Measurements from ENCODE around the gene ZNF324B. TPM values are rescaled to one million over a fixed set of nuclear protein-coding genes. Genes with fewer than 3 reads are reported as not detected.
"Not testable (repeated sequence)": the region's sequence is repeated elsewhere in the genome, so short reads cannot be mapped to it uniquely, and the experiment has no call there.

ZNF324B gene
- 12.2 and 14.2 TPM in 2 replicates for total RNA-seq (2012; rRNA removed)

DNA sequence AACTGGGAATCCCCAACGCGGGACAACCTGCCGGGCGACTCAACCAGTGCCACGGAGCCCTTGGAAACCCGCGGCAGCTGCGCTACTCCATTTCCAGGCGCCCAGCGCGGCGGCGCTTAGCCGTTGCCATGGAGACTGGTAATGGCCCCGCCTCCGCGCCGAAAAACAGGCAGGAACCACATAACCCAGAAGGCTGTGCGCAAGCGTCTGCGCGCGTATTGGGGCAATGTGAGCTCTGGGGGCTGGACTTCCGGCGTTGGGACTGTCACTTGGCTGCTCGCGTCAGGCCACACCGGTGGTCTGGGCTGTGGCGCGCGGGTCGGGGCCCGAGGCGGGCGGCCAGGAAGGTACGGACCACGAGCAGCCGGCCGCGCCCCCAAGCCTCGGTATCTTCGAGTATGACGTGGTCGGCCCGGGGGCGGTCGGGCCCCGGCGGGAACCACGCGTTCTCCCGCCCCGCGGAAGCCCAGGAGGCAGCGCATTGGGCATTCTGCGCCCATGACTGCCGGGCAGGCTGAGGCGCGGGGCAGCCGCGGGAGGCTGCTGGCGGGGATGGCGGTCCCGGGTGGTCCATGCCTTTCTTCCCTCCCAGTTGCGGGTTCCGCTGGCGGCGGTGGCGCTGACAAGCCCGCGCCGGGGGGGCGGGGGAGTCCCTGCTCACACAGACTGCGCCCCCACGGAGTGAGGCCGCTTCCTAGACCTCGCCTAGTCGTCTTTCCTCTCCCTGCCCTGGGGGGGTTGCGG is at the start of gene ZNF324B:
TSS of gene ZNF324B (plus strand) at position 265 of the 744 bp plus-strand sequence. CDS start 2,080 bp downstream, outside the sequence.
- Histone ChIP-seq H3K4me3 (ENCODE audit: low read length) (peak within 1 kb of the TSS; percentile 92), H3K27me3 (ENCODE audit: control insufficient read depth, insufficient read depth, low read length) (no peaks in the 10 kb centered on the region), H3K4me1 (ENCODE audit: control insufficient read depth, insufficient read depth, low read length) (peaks cover 5% of the 10 kb centered on the region), H3K36me3 (ENCODE audit: insufficient read depth, low read length) (peaks cover 2% of the 10 kb centered on the region), H3K4me2 (ENCODE audit: low read length) (peak within 1 kb of the TSS; percentile 91), H3K9me3 (replicated peaks; ENCODE audit: low read length) (no peaks in the 10 kb centered on the region), H3K9ac (ENCODE audit: low read depth, low read length) (peak within 1 kb of the TSS; percentile 79)

DNA sequence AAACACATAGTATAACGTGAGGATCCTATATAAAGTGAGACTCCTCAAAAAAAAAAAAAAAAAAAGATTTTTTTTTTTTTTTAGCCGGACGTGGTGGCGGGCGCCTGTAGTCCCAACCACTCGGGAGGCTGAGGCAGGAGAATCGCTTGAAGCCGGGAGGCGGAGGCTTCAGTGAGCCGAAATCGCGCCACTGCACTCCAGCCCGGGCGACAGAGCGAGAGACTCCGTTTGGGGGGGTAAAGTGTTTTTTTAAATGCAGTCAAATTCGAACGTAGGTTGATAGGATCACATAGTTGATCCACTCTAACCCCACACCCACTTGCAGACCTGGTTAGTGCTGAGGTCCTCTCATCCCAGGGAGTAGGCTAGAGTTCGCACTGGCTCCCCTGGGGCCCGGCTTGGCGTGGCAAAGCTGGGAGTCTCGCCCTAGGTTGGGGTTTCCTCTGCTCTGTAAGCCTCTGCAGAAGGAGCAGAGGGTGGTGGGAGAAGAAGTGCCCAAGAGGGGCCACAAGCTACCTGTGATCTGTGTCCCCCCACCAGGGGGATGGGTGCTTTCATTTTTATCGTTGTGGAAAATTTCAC is 49.5 kb upstream of the ZNF324B start:
- H3K36me3 ChIP-seq (ENCODE audit: insufficient read depth, low read length) = no peaks in the 10 kb centered on the region
- peaks cover 14% of the 10 kb centered on the region for H3K4me1 ChIP-seq (ENCODE audit: control insufficient read depth, insufficient read depth, low read length)
- H3K4me3 ChIP-seq (ENCODE audit: low read length) = peak overlapping the region; percentile 78
- peak overlapping the region; percentile 88 for H3K4me2 ChIP-seq (ENCODE audit: low read length)
- peak overlapping the region; percentile 64 for H3K9ac ChIP-seq (ENCODE audit: low read depth, low read length)
- H3K27me3 ChIP-seq (ENCODE audit: control insufficient read depth, insufficient read depth, low read length) = no peaks in the 10 kb centered on the region
- no peaks in the 10 kb centered on the region for H3K9me3 ChIP-seq (replicated peaks; ENCODE audit: low read length)

DNA sequence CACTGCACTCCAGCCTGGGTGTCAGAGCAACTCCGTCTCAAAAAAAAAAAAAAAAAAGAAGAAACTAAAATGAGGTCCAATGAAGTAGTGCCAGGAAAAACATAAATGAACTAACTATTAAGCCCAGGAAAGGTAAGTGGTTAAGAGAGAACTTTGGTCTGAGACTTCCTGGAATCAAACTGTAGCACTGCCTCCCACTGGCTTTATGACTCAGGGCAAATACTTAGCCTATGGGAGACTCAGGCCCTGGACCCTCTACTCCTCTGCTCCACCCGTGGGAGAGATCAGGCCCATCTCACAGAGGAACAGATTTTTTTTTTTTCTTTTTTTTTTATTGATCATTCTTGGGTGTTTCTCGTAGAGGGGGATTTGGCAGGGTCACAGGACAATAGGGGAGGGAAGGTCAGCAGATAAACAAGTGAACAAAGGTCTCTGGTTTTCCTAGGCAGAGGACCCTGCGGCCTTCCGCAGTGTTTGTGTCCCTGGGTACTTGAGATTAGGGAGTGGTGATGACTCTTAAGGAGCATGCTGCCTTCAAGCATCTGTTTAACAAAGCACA is 47.4 kb upstream of the ZNF324B start:
- H3K4me2 ChIP-seq (ENCODE audit: low read length); H3K36me3 ChIP-seq (ENCODE audit: insufficient read depth, low read length); H3K4me3 ChIP-seq (ENCODE audit: low read length); H3K9ac ChIP-seq (ENCODE audit: low read depth, low read length); H3K27me3 ChIP-seq (ENCODE audit: control insufficient read depth, insufficient read depth, low read length); H3K9me3 ChIP-seq (replicated peaks; ENCODE audit: low read length): not testable (repeated sequence)
- peaks cover 23% of the 10 kb centered on the region for H3K4me1 ChIP-seq (ENCODE audit: control insufficient read depth, insufficient read depth, low read length)

DNA sequence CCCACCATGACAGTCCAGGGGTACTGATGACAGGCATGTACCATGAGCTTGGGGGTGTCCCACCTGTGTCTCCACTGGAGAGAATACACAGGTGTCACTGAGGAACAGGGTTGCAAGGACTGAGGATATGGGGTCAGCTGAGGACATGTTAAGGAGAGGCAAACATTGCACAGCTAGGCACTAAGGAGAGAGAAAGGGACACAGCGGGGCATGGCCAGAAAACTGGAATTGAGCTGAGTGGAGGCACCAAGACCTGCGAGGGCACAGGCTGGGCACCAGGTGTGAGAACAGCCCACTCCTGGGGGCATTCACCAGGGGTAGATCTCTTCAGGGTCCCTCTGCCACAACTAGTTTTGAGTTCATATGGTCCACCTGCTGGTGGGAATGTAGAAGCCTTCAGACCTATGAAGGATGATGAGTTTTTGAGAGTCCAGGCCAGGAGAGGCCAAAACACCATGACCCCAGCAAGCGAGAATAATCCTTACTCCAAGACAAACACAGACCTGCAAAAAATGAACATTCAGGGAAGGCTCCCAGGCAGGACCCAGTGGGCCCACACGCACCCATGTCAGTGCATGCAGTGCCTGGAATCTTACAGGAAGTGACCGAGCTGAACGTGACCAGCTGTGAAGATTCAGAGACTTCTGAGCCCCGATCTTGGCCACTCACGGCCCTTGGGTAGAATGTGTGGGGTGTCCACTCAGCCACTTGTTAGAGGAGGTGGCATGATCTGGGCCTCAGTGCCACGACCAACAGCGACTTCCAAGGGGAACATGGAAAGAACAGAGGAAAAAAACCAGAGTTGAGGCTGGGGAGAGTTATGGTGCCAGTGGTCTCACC is 44.4 kb upstream of the ZNF324B start:
- peaks cover 21% of the 10 kb centered on the region for H3K4me1 ChIP-seq (ENCODE audit: control insufficient read depth, insufficient read depth, low read length)
- H3K9ac ChIP-seq (ENCODE audit: low read depth, low read length) = peak overlapping the region; percentile 98
- no peaks in the 10 kb centered on the region for H3K27me3 ChIP-seq (ENCODE audit: control insufficient read depth, insufficient read depth, low read length)
- no peaks in the 10 kb centered on the region for H3K36me3 ChIP-seq (ENCODE audit: insufficient read depth, low read length)
- no peaks in the 10 kb centered on the region for H3K9me3 ChIP-seq (replicated peaks; ENCODE audit: low read length)
- H3K4me2 ChIP-seq (ENCODE audit: low read length) = peak overlapping the region; percentile 97
- H3K4me3 ChIP-seq (ENCODE audit: low read length) = peak overlapping the region; percentile 100

DNA sequence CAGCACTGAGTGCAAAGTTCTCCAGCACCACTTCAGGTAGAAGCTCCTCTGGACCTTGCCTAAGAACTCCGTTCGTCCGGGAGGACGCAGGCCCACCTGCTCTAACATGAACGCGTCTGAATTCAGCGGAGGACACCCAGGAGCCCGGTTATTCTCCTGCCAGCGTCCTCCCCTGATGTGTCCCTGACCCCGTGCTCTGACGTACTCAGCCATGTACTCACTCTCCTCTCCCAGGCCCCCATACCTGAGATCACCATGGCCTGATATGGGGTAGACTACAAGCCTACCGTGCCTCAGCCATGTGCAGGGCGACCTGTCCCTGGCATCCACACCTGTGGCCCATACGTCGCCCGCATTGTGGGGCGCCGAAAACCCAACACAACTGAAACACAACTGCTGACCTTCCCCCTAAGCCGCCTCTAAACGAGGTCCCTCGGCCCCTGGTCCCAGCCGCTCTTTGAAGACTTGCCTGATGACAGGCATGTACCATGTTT is 43.7 kb upstream of the ZNF324B start:
- peak overlapping the region; percentile 100 for H3K4me3 ChIP-seq (ENCODE audit: low read length)

DNA sequence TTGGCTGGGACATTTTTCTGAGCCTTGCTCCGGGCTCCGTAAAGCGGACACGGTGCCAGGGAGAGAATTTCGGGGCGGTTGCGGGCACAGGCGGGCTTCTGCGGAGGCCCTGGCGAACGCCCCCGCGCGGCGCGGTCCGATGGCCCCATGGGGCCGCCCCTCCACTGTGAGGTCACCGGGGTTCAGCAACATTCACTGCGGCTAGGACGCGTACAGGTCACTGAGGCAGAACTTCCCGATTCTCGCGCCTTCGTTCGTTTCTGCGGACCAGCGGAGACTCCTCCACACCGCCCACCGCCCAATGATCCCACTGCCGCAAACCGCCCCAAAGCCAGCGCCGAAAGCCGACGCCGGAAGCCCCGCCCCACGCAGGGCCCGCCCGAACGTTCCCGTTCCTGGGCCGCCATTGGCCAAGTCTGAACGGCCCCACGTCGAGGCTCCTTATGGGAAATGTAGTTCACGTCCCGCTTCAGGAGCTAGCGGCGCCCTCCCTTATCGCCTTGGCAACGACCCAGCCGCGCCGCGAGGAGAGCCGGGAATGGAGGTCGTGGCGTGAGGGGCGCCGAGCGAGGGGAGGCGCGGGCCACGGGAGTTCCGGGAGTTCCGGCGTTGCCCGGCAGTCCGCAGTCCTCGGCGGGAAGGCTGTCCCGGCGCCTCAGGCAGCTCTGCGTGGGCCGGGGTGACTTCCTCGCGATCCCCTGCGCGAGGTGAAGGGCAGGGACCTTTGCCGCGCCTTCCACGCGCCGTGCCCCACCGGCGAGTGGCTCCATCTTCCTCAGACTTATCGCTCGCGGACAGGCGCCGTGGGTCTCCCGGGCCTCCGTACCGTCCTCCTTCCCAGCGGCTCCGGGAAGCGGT is 43.0 kb upstream of the ZNF324B start, which contains the start of gene ZNF584:
TSS of gene ZNF584 (plus strand) at position 498 of the 858 bp plus-strand sequence. CDS start 499 bp downstream, outside the sequence.
- peaks cover 4% of the 10 kb centered on the region for H3K36me3 ChIP-seq (ENCODE audit: insufficient read depth, low read length)

More for the DNA sequence above, 43.7 kb upstream of the ZNF324B start:
- Histone ChIP-seq H3K4me1 (ENCODE audit: control insufficient read depth, insufficient read depth, low read length) (peaks cover 18% of the 10 kb centered on the region), H3K9ac (ENCODE audit: low read depth, low read length) (peak overlapping the region; percentile 98), H3K27me3 (ENCODE audit: control insufficient read depth, insufficient read depth, low read length) (no peaks in the 10 kb centered on the region), H3K4me2 (ENCODE audit: low read length) (peak overlapping the region; percentile 97), H3K9me3 (replicated peaks; ENCODE audit: low read length) (no peaks in the 10 kb centered on the region), H3K36me3 (ENCODE audit: insufficient read depth, low read length) (peaks cover 4% of the 10 kb centered on the region)

DNA sequence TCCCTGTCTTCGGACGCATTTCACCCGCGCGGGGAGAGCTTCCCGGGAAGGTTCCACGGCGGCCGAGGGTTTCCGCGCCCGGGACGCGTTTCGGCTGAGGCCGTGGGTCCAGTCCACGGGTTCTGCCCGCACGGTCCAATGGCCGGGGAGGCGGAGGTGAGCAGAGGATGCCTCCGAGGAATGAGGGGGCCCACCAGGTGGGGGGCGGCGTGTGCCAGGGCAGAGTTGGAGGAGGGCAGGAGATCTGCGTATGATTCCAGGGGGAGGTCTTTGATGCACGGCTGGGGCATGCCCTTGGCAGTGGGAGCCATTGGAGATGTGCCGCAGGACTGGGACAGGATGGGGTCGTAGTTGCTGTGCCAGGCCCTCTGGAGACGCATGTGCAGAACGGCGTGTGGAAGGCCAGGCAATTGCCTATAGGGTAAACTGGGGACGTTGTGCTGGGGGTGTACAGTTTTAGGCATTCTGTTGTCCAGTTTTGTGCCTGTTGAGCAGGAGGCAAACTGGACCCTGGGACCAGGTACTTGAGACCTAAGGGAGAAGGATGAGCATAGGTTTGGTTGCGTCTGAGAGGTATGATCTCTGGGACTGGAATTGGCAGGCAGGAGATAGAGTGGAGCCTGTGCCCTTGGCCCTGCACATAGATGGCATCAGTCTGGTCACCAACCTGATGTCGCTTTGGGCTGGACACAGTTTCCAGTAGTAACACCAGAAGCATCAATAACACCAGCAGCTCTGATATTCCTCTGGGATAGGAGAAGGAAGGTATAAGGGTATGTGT is 42.2 kb upstream of the ZNF324B start:
- H3K9me3 ChIP-seq (replicated peaks; ENCODE audit: low read length) = no peaks in the 10 kb centered on the region
- H3K36me3 ChIP-seq (ENCODE audit: insufficient read depth, low read length) = peaks cover 4% of the 10 kb centered on the region
- H3K4me1 ChIP-seq (ENCODE audit: control insufficient read depth, insufficient read depth, low read length) = peaks cover 18% of the 10 kb centered on the region
- H3K9ac ChIP-seq (ENCODE audit: low read depth, low read length) = peak overlapping the region; percentile 98
- H3K27me3 ChIP-seq (ENCODE audit: control insufficient read depth, insufficient read depth, low read length) = no peaks in the 10 kb centered on the region
- peak overlapping the region; percentile 100 for H3K4me3 ChIP-seq (ENCODE audit: low read length)
- peak overlapping the region; percentile 97 for H3K4me2 ChIP-seq (ENCODE audit: low read length)

More for the DNA sequence above, 43.0 kb upstream of the ZNF324B start, which contains the start of gene ZNF584:
- H3K4me2 ChIP-seq (ENCODE audit: low read length) = peak within 1 kb of the TSS; percentile 97
- H3K9ac ChIP-seq (ENCODE audit: low read depth, low read length) = peak within 1 kb of the TSS; percentile 98
- peak within 1 kb of the TSS; percentile 100 for H3K4me3 ChIP-seq (ENCODE audit: low read length)
- H3K27me3 ChIP-seq (ENCODE audit: control insufficient read depth, insufficient read depth, low read length) = no peaks in the 10 kb centered on the region
- H3K4me1 ChIP-seq (ENCODE audit: control insufficient read depth, insufficient read depth, low read length) = peaks cover 18% of the 10 kb centered on the region
- H3K9me3 ChIP-seq (replicated peaks; ENCODE audit: low read length) = no peaks in the 10 kb centered on the region

DNA sequence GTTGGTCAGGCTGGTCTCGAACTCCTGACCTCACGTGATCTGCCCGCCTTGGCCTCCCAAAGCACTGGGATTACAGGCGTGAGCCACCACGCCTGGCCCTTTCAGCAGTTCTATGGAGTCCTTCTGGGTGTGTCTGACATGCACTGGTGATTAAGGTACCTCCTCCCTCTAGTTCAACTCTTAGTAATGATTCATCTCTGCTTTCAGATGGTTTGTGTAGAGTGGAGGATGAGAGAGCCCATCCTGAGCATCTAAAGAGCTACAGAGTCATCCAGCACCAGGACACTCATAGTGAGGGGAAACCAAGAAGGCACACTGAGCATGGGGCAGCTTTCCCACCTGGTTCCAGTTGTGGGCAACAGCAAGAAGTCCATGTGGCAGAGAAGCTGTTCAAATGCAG is 34.8 kb upstream of the ZNF324B start:
- no peak overlapping the region for H3K4me2 ChIP-seq (ENCODE audit: low read length)
- H3K9me3 ChIP-seq (replicated peaks; ENCODE audit: low read length) = peaks cover 11% of the 10 kb centered on the region
- no peaks in the 10 kb centered on the region for H3K4me1 ChIP-seq (ENCODE audit: control insufficient read depth, insufficient read depth, low read length)
- no peaks in the 10 kb centered on the region for H3K27me3 ChIP-seq (ENCODE audit: control insufficient read depth, insufficient read depth, low read length)
- no peak overlapping the region for H3K4me3 ChIP-seq (ENCODE audit: low read length)
- H3K9ac ChIP-seq (ENCODE audit: low read depth, low read length) = no peak overlapping the region
- H3K36me3 ChIP-seq (ENCODE audit: insufficient read depth, low read length) = peaks cover 45% of the 10 kb centered on the region

DNA sequence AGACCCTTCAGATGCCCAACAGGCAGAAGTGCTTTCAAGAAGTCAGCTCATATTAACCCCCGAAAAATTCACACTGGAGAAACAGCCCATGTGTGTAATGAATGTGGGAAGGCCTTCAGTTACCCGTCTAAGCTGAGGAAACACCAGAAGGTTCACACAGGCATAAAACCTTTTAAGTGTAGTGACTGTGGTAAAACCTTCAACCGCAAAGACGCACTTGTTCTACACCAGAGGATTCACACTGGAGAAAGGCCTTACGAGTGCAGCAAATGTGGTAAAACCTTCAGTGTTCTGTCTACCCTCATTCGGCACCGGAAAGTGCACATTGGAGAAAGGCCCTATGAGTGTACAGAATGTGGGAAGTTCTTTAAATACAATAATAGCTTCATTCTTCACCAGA is 34.4 kb upstream of the ZNF324B start:
- no peaks in the 10 kb centered on the region for H3K4me1 ChIP-seq (ENCODE audit: control insufficient read depth, insufficient read depth, low read length)
- no peak overlapping the region for H3K4me3 ChIP-seq (ENCODE audit: low read length)
- no peaks in the 10 kb centered on the region for H3K27me3 ChIP-seq (ENCODE audit: control insufficient read depth, insufficient read depth, low read length)
- peaks cover 45% of the 10 kb centered on the region for H3K36me3 ChIP-seq (ENCODE audit: insufficient read depth, low read length)
- H3K4me2 ChIP-seq (ENCODE audit: low read length) = no peak overlapping the region
- H3K9ac ChIP-seq (ENCODE audit: low read depth, low read length) = no peak overlapping the region
- peaks cover 11% of the 10 kb centered on the region for H3K9me3 ChIP-seq (replicated peaks; ENCODE audit: low read length)

DNA sequence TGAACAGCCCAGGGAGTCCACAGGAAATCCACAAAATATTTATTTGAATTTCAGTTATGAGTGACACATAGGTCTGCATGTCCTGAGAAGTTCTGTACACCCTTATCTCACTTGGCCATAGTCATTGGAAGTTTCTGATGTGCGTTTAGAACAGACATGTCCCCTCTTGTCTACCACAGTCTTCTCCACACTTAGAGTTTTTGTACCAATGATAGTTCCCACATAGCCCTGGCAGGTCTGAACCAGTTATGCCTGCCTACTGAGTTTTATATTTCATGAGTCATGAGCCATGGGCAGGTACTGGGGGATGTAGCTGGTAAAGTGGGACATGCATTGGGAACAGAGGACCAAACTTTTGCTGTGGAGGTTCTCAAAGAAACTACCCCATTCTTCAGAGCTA is 22.8 kb upstream of the ZNF324B start:
- no peaks in the 10 kb centered on the region for H3K4me1 ChIP-seq (ENCODE audit: control insufficient read depth, insufficient read depth, low read length)
- H3K36me3 ChIP-seq (ENCODE audit: insufficient read depth, low read length) = peaks cover 37% of the 10 kb centered on the region
- H3K27me3 ChIP-seq (ENCODE audit: control insufficient read depth, insufficient read depth, low read length) = no peaks in the 10 kb centered on the region
- H3K9ac ChIP-seq (ENCODE audit: low read depth, low read length) = no peak overlapping the region
- H3K9me3 ChIP-seq (replicated peaks; ENCODE audit: low read length) = peaks cover 53% of the 10 kb centered on the region
- no peak overlapping the region for H3K4me3 ChIP-seq (ENCODE audit: low read length)
- no peak overlapping the region for H3K4me2 ChIP-seq (ENCODE audit: low read length)
